ENCODE measurements around the gene PDE4C. TPM values are rescaled to one million over a fixed set of nuclear protein-coding genes. Genes with fewer than 3 reads are reported as not detected.

PDE4C gene
- total RNA-seq, 1 donor from 2014 or later: 2.9 TPM

DNA sequence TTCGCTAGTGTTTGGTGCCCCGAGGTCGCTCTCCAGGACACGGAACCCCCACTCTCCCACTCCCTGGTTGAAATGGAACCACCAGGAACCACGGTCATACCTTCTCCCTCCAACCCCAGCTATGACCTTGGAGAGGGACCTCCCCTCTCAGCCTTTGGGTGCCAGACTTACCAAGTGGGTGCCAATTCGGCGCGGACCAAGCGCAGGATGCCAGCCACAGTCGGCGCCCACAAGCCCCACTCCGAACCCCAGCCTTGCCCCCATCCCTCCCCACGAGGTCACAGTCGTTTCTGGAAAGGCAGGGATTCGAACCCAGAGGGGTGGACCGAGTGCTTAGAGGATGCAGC is 910 bp downstream of the PDE4C start:
- H3K36me3 Mint-ChIP-seq (ENCODE audit: low read depth): no peaks in the 10 kb centered on the region
- TF ChIP-seq, protein P1, sequence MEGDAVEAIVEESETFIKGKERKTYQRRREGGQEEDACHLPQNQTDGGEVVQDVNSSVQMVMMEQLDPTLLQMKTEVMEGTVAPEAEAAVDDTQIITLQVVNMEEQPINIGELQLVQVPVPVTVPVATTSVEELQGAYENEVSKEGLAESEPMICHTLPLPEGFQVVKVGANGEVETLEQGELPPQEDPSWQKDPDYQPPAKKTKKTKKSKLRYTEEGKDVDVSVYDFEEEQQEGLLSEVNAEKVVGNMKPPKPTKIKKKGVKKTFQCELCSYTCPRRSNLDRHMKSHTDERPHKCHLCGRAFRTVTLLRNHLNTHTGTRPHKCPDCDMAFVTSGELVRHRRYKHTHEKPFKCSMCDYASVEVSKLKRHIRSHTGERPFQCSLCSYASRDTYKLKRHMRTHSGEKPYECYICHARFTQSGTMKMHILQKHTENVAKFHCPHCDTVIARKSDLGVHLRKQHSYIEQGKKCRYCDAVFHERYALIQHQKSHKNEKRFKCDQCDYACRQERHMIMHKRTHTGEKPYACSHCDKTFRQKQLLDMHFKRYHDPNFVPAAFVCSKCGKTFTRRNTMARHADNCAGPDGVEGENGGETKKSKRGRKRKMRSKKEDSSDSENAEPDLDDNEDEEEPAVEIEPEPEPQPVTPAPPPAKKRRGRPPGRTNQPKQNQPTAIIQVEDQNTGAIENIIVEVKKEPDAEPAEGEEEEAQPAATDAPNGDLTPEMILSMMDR (IDR thresholded peaks at IDR 0.05): no peak
- peaks cover 34% of the 10 kb centered on the region for H3K4me1 Mint-ChIP-seq (ENCODE audit: low read depth)
- H3K27ac Mint-ChIP-seq (ENCODE audit: unreplicated experiment): peak overlapping the region; percentile 70
- peak overlapping the region; percentile 73 for H3K4me3 Mint-ChIP-seq (ENCODE audit: unreplicated experiment)
- H3K9me3 Mint-ChIP-seq (ENCODE audit: low read depth): no peaks in the 10 kb centered on the region
- peaks cover 8% of the 10 kb centered on the region for H3K27me3 Mint-ChIP-seq (ENCODE audit: low read depth)
- DNase-seq (ENCODE audit: low spot score): no peak

DNA sequence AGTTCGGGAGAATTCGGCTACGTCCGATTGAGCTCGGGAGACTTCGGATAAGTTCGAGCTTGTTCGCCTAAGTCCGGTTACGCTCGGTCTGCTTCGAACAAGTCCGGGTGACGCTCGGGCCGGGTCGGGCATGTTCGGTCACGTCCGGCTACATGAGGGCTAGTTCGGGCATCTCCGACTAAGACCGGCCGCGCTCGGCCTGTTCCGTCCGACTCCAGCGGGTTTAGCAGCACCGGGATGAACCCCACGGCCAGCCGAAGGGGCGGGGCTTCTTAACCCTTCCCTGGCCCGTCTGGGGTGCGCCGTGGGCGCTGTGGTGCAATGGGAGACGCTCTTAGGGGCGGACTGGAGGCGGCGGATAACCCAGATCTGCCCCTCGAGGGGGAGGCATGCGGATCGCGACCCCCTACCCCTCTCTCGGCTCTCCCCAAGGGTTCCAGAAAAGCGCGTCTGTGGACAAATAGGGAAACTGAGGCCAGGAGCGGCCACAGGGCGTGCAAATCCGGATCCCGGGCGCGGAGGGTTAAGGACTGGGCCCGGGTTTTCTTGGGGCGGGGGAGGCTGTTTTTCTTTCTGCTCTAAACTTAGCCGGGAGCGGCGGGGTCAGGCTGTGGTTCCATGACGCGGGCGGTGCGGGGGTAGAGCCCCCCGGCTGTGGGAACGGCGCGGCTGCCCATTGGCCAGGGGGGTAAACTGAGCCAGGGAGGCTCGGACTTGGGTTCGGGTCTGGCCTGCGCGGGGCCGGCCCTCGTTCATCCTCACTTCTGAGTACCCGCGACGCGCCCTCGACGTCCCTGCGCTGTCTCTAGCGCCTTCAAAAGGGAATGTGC is 1.5 kb downstream of the PDE4C start:
- peaks cover 8% of the 10 kb centered on the region for H3K27me3 Mint-ChIP-seq (ENCODE audit: low read depth)

DNA sequence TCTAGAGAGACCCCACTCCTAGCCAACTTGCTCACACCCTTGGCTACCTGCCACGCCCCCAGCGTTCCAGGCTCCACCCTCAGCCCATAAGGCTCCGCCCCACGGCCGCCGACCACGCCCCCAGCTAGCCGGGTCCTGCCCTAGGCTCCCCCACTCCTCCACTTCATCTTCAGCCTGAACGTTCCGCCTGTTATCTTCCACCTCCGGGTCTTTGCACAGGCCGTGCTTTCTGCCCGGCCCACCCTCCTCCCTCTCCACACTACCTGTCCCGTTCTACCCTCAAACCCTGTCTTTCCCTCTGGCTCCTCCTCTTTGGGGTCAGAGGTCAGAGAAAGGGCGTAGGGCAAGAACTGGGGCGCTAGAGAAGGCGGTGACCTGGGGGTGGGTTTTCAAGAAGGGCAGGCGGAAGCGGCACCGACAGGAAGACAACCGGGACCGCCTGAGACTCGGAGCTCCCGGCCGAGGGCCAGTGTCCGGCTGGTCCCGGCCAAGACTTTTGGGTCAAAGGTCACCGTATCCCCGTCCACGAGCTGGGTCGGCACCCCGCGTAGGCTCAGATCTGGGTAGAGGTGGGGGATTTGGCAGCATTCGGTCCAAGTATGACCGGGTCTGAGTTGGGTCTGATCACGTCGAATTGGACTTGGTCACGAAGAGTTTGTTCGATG is 2.2 kb downstream of the PDE4C start:
- H3K4me3 Mint-ChIP-seq (ENCODE audit: unreplicated experiment): peak overlapping the region; percentile 73
- H3K36me3 Mint-ChIP-seq (ENCODE audit: low read depth): no peaks in the 10 kb centered on the region
- H3K27ac Mint-ChIP-seq (ENCODE audit: unreplicated experiment): no peak overlapping the region
- TF ChIP-seq, protein P1 (IDR thresholded peaks at IDR 0.05): no peak
- peaks cover 8% of the 10 kb centered on the region for H3K27me3 Mint-ChIP-seq (ENCODE audit: low read depth)
- peaks cover 34% of the 10 kb centered on the region for H3K4me1 Mint-ChIP-seq (ENCODE audit: low read depth)
- DNase-seq (ENCODE audit: low spot score): no peak
- H3K9me3 Mint-ChIP-seq (ENCODE audit: low read depth): no peaks in the 10 kb centered on the region

More for the DNA sequence above, 1.5 kb downstream of the PDE4C start:
- TF ChIP-seq, protein P1 (IDR thresholded peaks at IDR 0.05): no peak
- Mint-ChIP-seq H3K36me3 (ENCODE audit: low read depth) (no peaks in the 10 kb centered on the region), H3K4me1 (ENCODE audit: low read depth) (peaks cover 34% of the 10 kb centered on the region), H3K4me3 (ENCODE audit: unreplicated experiment) (peak overlapping the region; percentile 73), H3K27ac (ENCODE audit: unreplicated experiment) (peak overlapping the region; percentile 92), H3K9me3 (ENCODE audit: low read depth) (no peaks in the 10 kb centered on the region)
- peak; percentile 100 for DNase-seq (ENCODE audit: low spot score)

- Mint-ChIP-seq H3K27ac (ENCODE audit: unreplicated experiment) (no peak overlapping the region), H3K9me3 (ENCODE audit: low read depth) (no peaks in the 10 kb centered on the region), H3K36me3 (ENCODE audit: low read depth) (no peaks in the 10 kb centered on the region), H3K4me3 (ENCODE audit: unreplicated experiment) (no peak overlapping the region), H3K27me3 (ENCODE audit: low read depth) (peaks cover 8% of the 10 kb centered on the region), H3K4me1 (ENCODE audit: low read depth) (peaks cover 28% of the 10 kb centered on the region)
- no peak for DNase-seq (ENCODE audit: low spot score)
- TF ChIP-seq, protein P1 (IDR thresholded peaks at IDR 0.05): no peak
Measured at GRCh38 chr19:18221815-18222725, 4.2 kb downstream of the PDE4C start.

All from chondrocyte (in vitro differentiated cells).